CD4-positive, alpha-beta T cell treated with Interleukin-6 for 4 hours (primary cell): Measurements from ENCODE around the gene ELFN1.
A peak's percentile ranks its signal among the peaks of the same experiment; 100 is the strongest.

Source experiments
- DNase-seq: peaks from one replicate; pipeline ENCODE4 v3.0.0-alpha.2; 2020; ENCODE audit warnings: mixed read lengths

ELFN1 gene

GRCh38 chr7:1729773-1730172 is 59.7 kb downstream of the ELFN1 start:
- no peak for DNase-seq

DNA sequence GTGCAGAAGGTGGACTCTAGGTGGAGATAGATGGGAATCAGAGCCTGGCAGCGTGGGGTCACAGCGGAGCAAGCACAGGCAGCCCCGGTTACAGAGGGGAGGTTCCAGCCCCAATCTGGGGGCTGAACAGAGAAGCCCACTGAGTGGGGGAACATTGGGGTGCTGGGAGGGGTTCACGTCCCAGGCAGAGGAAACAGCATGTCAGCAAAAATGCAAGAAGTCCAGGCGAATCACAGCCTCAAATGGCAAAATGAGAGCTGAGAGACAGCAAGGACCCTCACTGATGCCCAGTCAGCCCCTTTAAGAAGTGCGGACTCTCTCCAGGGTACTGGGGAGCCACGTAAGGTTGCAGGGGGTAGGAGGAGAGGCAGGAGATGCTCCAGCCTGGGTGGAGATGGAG is 62.0 kb downstream of the ELFN1 start:
- DNase-seq, result no peak

- DNase-seq, result no peak
These were observed 62.6 kb downstream of the ELFN1 start for GRCh38 chr7:1732645-1733044.

DNA sequence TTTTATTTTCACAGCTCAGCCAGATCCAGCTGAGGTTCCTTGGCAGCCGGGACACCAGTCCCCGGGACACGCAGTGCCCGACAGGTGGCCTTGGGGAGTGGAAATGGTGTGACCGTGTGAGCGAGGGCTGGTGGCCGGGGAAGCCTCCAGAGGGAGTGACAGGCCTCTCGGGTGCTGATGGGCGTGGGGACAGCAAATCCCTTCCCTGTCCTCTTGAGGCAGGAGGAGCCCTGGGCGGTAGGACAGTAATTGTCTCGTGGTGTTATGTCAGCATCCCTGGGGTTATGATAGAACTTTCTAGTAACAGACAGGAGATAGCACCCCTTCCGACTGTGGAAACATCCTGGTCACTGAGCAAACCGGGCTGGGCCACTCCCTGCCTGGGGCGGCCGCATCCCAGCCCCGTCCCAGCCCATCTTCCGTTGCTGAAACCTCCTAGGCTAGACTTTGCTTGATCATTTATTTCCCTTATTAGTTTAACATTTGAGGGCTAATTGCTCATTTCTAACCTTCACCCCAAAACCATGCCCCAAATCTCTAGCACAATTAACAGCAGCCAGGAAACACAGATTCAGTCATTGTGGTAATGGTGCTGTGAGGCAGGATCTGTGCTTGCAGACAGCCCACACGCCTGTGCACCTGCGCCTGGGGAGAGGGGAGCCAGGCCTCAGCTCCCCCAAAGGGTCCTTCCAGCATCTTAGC is 63.3 kb downstream of the ELFN1 start:
- no peak for DNase-seq

DNA sequence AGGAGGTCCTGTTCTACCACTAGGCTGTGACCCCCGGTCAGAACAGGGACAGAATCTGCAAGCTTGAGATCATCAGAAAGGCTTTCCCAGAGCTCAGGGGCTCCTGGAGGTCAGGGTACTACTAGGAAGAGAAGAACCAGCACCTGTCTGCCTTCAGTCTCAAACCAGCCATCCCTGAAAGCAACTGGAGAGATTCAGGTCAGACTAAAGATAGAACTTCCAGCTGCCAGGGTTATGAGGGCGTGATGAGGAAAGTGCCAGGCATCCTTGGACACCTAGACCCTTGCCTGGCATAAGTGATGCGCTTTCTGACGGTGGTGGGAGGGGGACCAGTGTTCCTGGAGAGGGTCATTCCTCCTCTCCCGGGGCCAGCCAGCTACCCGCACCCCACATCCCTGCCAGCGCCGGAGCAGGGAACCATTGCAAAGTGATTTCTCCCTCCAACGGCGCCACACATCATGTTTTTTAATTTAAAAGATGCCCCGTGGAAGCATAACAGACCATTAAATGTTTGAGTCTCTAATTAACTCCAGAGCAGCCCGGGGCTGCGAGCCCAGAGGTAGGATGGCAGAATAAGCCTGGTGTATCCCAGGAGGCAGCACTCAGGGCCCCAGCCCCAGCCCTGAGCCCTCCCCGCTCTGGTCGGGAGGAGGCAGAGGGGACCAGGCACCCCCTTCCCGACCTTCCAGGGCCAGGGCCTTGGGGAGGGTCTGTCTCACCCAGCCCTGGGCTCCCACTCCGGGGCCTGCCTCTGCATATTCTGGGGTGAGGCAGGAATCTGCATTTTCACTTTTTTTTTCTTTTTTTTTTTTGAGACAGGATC is 64.0 kb downstream of the ELFN1 start:
- DNase-seq, result no peak

GRCh38 chr7:1735262-1735661 is 65.2 kb downstream of the ELFN1 start:
- DNase-seq, result no peak

DNA sequence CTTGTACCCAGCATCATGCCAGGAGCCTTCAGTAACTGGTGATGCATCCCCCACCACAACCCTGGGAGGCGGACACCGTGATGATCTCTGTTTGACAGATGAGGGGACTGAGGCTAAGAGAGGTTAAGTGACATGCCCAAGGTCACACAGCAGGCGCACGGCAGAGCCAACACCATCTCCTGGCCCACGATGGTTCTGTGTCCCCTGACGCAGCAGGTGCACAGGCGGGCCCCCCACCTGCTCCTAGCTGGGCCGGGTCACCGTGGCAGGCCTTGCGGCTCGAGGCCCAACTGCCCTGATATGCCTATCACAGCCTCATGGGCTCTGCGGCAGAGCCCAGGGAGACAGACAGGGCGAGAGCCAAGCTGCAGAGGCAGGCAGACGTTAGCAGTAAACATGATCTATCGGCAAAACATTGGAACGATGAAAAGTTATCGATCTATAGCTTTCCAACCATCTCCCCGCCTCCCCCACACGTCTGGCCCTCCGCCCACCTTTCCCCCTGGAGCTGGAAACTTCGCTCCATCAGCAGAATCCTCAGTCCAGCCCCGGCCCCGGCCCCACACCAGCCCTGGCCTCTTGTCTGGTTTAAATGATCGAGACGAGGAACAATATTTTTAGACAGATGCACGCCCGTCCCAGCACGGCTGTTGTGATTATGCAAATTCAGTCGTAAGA is 65.9 kb downstream of the ELFN1 start:
- DNase-seq, result no peak

- DNase-seq, result no peak
These were observed 66.4 kb downstream of the ELFN1 start for GRCh38 chr7:1736484-1736817.

GRCh38 chr7:1736830-1737229 is 66.8 kb downstream of the ELFN1 start:
- no peak for DNase-seq

DNA sequence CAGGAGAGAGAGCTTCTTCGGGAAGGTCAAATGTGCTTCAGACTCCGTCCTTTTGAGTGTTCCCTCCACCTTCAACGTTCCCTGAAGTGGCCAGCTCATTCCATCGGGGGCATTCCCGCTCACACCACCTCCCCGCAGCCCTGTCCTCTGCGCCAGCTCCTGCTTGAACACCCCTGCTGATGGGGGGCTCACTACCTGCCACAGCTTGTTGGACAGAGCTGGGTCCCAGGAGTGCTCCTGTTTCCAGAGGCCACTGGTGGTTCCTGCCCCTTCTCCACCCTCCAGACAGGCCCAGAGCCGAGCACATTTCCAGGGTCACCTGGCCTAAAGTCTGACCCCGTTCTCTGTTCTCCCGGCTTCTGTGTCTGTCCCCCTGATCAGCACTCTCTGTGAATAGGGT is 67.4 kb downstream of the ELFN1 start:
- no peak for DNase-seq

DNA sequence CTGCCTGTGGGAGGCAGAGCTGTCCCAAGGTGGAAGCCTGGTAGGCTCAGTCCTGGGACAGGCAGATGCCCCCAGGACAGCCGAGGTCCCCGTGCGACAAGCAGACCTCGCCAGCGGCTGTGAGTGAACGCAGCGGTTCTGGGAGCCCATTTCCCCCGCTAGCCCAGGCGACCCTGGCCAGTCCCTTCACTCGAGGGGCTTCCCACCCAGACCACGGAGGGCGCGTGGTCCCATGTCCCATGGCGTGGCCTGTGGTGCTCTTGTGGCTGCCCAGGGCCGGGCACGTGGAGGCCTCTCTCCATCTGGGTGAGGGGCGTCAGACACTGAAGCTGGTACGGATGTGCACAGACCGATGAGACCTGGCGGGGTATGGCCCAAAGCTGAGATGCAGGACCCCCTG is 67.9 kb downstream of the ELFN1 start:
- no peak for DNase-seq

DNA sequence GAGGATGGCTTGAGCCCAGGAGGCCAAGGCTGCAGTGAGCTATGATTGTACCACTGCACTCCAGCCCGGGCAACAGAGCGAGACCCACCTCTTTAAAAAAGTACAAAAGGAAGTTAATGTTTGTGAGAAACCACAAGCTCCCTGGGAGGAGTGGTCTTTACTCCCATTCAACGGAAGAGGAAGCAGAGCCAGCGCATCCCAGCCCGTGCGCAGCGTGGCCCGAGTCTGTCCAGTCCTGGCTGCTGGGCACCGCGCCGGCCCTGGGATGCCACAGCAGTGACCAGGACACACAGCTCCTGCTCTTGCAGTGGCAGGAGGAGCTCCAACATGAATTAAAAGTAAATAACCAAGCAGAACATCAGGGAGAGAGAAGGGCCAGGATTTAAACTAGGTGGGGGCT is 68.4 kb downstream of the ELFN1 start:
- DNase-seq, result no peak

DNA sequence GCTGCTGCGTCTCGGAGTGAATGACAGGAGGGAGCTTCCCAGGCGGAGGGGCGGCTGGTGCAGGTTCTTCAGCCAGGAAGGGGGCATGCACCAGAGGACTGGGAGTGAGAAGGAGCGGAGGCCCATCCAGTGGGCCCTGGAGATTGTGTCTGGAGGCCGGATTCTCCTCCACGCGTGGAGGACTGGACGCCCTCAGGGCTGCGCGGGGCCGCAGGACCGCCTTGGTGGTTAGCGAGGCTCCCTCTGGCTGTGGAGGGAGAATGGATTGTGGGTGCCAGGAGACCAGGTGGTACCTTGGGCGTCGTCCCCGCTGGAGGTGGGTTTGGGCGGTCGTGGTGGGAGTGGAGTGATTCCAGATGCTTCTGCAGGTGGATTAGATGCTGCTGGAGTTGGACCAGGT is 68.9 kb downstream of the ELFN1 start:
- no peak for DNase-seq

DNA sequence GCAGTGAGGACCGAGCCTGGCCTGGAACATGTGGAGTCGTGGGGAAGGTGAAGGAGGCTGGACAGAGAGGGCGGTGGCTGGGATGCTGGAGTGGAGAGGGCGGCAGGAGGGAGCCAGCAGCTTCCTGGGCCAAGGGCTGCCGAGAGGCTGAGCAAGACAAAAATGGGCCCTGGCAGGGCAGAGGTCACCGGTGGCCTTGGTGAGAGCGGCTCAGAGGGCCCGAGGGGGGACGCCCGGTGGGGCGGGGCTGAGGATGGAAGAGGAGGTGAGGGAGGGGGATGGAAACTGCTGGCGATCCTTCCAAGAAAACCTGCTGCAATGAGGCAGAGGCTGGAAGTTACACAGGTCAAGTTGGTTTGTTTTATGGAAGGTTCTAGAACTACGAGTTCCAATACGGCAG is 69.5 kb downstream of the ELFN1 start:
- DNase-seq, result no peak

DNA sequence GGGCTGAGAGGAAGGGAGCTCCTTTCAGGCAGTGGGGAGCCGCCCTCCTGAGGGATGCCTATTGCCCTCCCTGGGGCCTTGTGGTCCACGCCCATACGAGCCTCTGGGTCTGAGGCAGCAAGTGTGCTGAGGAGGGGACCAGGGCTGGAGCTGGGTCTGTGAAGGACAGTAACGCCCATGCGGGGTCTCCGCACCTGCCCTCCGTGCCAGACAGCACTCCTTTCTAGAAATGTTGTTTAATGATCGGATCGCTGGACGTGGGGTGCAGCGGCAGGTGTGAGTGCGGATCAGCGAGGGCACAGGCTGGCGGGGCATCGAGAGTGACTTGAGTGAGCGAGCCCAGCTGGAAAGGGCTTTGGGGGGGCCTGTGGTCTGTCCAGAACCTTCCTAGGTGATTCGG is 70.1 kb downstream of the ELFN1 start:
- no peak for DNase-seq

GRCh38 chr7:1741246-1741645 is 71.2 kb downstream of the ELFN1 start:
- no peak for DNase-seq

GRCh38 chr7:1741751-1742554 is 71.9 kb downstream of the ELFN1 start:
- no peak for DNase-seq

- peak; percentile 32 for DNase-seq
These were observed 72.7 kb downstream of the ELFN1 start for GRCh38 chr7:1742555-1743303.

DNA sequence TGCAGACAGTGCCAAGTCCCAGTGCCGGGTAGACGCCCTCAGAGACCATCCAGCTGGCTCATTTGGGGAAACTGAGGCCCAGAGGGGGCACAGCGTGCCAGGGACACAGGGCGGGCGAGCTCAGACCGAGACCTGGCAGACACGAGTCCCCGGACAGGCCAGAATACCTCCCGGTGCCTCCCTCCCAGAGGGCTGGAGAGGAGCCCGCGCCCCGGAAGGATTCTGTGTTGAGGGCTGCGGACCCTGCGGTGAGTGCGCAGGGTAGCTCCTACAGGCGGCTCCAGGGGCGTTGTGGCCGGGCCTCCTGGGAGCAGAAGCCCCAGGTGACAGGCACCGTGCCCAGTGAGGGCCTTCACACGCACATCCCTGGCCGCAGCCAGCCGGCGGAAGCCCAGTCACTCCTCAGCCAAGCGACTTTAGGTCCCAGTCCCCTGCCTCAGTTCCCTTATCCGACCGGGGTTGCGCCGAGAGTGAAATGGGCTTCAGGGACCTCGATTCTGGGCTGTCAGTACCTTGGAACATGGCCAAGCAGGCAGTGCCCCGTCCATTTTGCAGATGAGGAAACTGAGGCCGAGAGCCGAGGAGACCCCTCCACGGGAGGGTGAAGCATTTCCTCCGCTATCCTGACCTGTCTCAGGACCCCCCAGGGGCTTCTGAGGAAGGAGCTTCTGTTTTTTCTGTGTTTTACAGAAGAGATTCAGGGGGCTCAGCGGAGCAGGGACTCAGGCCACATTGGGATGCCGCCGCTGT is 73.6 kb downstream of the ELFN1 start:
- no peak for DNase-seq

GRCh38 chr7:1744296-1745017 is 74.4 kb downstream of the ELFN1 start:
- DNase-seq, result no peak

- no peak for DNase-seq
These were observed 75.0 kb downstream of the ELFN1 start for GRCh38 chr7:1745018-1745532.
